ENCODE measurements around the gene CCT6A.

The CCT6A gene, protein sequence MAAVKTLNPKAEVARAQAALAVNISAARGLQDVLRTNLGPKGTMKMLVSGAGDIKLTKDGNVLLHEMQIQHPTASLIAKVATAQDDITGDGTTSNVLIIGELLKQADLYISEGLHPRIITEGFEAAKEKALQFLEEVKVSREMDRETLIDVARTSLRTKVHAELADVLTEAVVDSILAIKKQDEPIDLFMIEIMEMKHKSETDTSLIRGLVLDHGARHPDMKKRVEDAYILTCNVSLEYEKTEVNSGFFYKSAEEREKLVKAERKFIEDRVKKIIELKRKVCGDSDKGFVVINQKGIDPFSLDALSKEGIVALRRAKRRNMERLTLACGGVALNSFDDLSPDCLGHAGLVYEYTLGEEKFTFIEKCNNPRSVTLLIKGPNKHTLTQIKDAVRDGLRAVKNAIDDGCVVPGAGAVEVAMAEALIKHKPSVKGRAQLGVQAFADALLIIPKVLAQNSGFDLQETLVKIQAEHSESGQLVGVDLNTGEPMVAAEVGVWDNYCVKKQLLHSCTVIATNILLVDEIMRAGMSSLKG

GRCh38 chr7:56051339-56052191 lies at the start of gene CCT6A, which contains the start of gene PSPH:
Gene CCT6A, plus strand, starts transcription at chr7:56051765. Its CDS starts 84 bp downstream, at chr7:56051849.
Gene PSPH, minus strand, starts transcription at chr7:56051444. Its CDS starts 30,232 bp downstream, at chr7:56021212.
- peak within 1 kb of the TSS; percentile 89 for H2AFZ ChIP-seq (ENCODE audit: low read length)
- peak; percentile 97 for DNase-seq
- no peaks in the 10 kb centered on the region for H3K27me3 ChIP-seq (replicated peaks; ENCODE audit: insufficient read depth, low read length)
- no peaks in the 10 kb centered on the region for H3K9me3 ChIP-seq (replicated peaks; ENCODE audit: insufficient read depth, low read length)
- H3K4me1 ChIP-seq (ENCODE audit: low read length) = peaks cover 10% of the 10 kb centered on the region
- H3K4me3 ChIP-seq (ENCODE audit: low read length) = peak within 1 kb of the TSS; percentile 76
- H3F3A ChIP-seq (ENCODE audit: insufficient read depth, low read length) = peaks cover 8% of the 10 kb centered on the region; the same call in 1 of the 2 replicates
- H3K36me3 ChIP-seq (replicated peaks; ENCODE audit: insufficient read depth, low read length) = peaks cover 17% of the 10 kb centered on the region
- H3K4me2 ChIP-seq (ENCODE audit: low read depth, low read length) = peak within 1 kb of the TSS; percentile 57
- no peaks in the 10 kb centered on the region; the same call in 1 of the 2 replicates for H4K20me1 ChIP-seq (ENCODE audit: insufficient read depth, low read length)
- H3K9ac ChIP-seq (ENCODE audit: low read length) = peak within 1 kb of the TSS; percentile 76
- no peak for TF ChIP-seq CTCF (IDR thresholded peaks at IDR 0.05; ENCODE audit: low read length)
- no peak for TF ChIP-seq EZH2phosphoT487 (IDR thresholded peaks at IDR 0.05; ENCODE audit: low read length)
- no peak for TF ChIP-seq EZH2 (optimal IDR thresholded peaks at IDR 0.05; ENCODE audit: low read depth, low read length)
- peak within 1 kb of the TSS; percentile 56; the same call in 1 of the 2 replicates for H3K27ac ChIP-seq (ENCODE audit: low read length)
- H3K79me2 ChIP-seq (ENCODE audit: low read length) = peaks cover 64% of the 10 kb centered on the region
- H3K9me2 ChIP-seq (replicated peaks; ENCODE audit: insufficient read depth, low read length) = no peaks in the 10 kb centered on the region

DNA sequence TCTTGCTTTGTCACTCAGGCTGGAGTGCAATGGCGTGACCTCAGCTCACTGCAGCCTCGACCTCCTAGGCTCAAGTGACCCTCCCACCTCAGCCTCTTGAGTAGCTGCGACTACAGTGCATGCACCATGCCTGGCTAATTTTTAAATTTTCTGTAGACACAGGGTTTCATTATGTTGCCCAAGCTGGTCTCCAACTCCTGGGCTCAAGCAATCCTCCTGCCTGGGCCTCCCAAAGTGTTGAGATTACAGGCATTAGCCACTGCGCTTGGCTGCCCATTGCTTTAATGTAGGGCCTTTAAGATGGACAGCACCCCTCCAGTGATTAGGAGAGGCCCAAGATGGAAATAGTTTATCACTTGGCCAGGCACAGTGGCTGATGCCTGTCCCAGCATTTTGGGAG lies 47.8 kb upstream of the CCT6A start:
- H3K4me2 ChIP-seq (ENCODE audit: low read depth, low read length) = no peak overlapping the region
- H3K4me1 ChIP-seq (ENCODE audit: low read length) = no peaks in the 10 kb centered on the region

More for the DNA sequence above, 47.8 kb upstream of the CCT6A start:
- H3K36me3 ChIP-seq (replicated peaks; ENCODE audit: insufficient read depth, low read length) = no peaks in the 10 kb centered on the region
- TF ChIP-seq EZH2phosphoT487 (IDR thresholded peaks at IDR 0.05; ENCODE audit: low read length) (no peak), CTCF (IDR thresholded peaks at IDR 0.05; ENCODE audit: low read length) (no peak), EZH2 (optimal IDR thresholded peaks at IDR 0.05; ENCODE audit: low read depth, low read length) (no peak)
- H3F3A ChIP-seq (ENCODE audit: insufficient read depth, low read length) = no peaks in the 10 kb centered on the region
- H3K9me2 ChIP-seq (replicated peaks; ENCODE audit: insufficient read depth, low read length) = no peaks in the 10 kb centered on the region
- H3K27ac ChIP-seq (ENCODE audit: low read length) = no peak overlapping the region
- no peaks in the 10 kb centered on the region for H3K9me3 ChIP-seq (replicated peaks; ENCODE audit: insufficient read depth, low read length)
- H2AFZ ChIP-seq (ENCODE audit: low read length) = no peak overlapping the region
- H3K79me2 ChIP-seq (ENCODE audit: low read length) = no peaks in the 10 kb centered on the region
- DNase-seq = no peak
- H3K4me3 ChIP-seq (ENCODE audit: low read length) = no peak overlapping the region
- H3K27me3 ChIP-seq (replicated peaks; ENCODE audit: insufficient read depth, low read length) = no peaks in the 10 kb centered on the region
- no peaks in the 10 kb centered on the region for H4K20me1 ChIP-seq (ENCODE audit: insufficient read depth, low read length)
- H3K9ac ChIP-seq (ENCODE audit: low read length) = no peak overlapping the region

Measured in MM.1S (cell line).